Naive thymus-derived CD4-positive, alpha-beta T cell (primary cell): ENCODE measurements around the gene CHRNA1. TPM values are rescaled to one million over a fixed set of nuclear protein-coding genes. Genes with fewer than 3 reads are reported as not detected.

Experiments
- ATAC-seq: fragments of 150-1000 bp; cut with Tn5 transposase; 2 replicates; pipeline ENCODE4 v1.10.0; 2021; ENCODE audit warnings: mild to moderate bottlenecking, moderate library complexity
- CTCF ChIA-PET: fragments of 350-600 bp; sonication (Branson Sonifier 250); formaldehyde crosslinking; loops from one replicate; lab custom pipeline; 2021; ENCODE audit warnings: antibody characterized with exemption; lab: Charles Lee
- POLR2A ChIA-PET: fragments of 350-600 bp; sonication (Branson Sonifier 250); formaldehyde crosslinking; loops from one replicate; lab custom pipeline; 2021; ENCODE audit warnings: antibody characterized with exemption, inconsistent platforms; lab: Charles Lee
- DNase-seq, 9 donors: peaks; one replicate each; pipeline versions ENCODE4 v3.0.0 to v3.0.0-alpha.2; 2020 to 2022; ENCODE audit warnings: mixed read lengths in 1 of 9
- H3K27ac ChIP-seq: one replicate; pipeline ENCODE4 v1.7.0; 2013; ENCODE audit warnings: mild to moderate bottlenecking, low read depth, low read length, moderate library complexity
- H3K27me3 ChIP-seq, 2 donors: one replicate each; pipeline ENCODE4 v1.7.0; 2013; ENCODE audit warnings: low read length in 2 of 2, mild to moderate bottlenecking in 2 of 2, moderate library complexity in 2 of 2; ENCODE audit not compliant: control insufficient read depth in 2 of 2, insufficient read depth in 2 of 2
- H3K36me3 ChIP-seq, 3 experiments: 1 replicate in 2 of 3; 2 replicates in 1 of 3; pipeline ENCODE4 v1.7.0; 2013; ENCODE audit warnings: low read length in 3 of 3, mild to moderate bottlenecking in 3 of 3, moderate library complexity in 1 of 3; ENCODE audit not compliant: insufficient read depth in 3 of 3, control insufficient read depth in 2 of 3
- H3K4me1 ChIP-seq, 2 donors: one replicate each; pipeline ENCODE4 v1.7.0; 2013; ENCODE audit warnings: low read length in 2 of 2, mild to moderate bottlenecking in 2 of 2, moderate library complexity in 1 of 2; ENCODE audit not compliant: control insufficient read depth in 2 of 2, insufficient read depth in 2 of 2
- H3K4me3 ChIP-seq: 2 replicates; pipeline ENCODE4 v1.7.0; 2013; ENCODE audit warnings: mild to moderate bottlenecking, low read length
- H3K9me3 ChIP-seq, 3 experiments: 1 replicate in 2 of 3; 2 replicates in 1 of 3; pipeline ENCODE4 v1.7.0; 2013; ENCODE audit warnings: low read length in 3 of 3; ENCODE audit not compliant: control insufficient read depth in 2 of 3
- H3K27ac Mint-ChIP-seq, 9 donors: one replicate each; pipeline ENCODE4 v1.8.0; 2020 to 2022; ENCODE audit warnings: mixed read lengths in 9 of 9, mild to moderate bottlenecking in 8 of 9, moderate library complexity in 5 of 9, inconsistent platforms in 2 of 9
- H3K27me3 Mint-ChIP-seq, 5 donors: one replicate each; pipeline ENCODE4 v1.8.0; 2021 to 2022; ENCODE audit warnings: mixed read lengths in 5 of 5, mild to moderate bottlenecking in 1 of 5
- H3K36me3 Mint-ChIP-seq, 5 donors: one replicate each; pipeline ENCODE4 v1.8.0; 2020 to 2022; ENCODE audit warnings: mixed read lengths in 5 of 5, mild to moderate bottlenecking in 3 of 5, inconsistent platforms in 1 of 5
- H3K4me1 Mint-ChIP-seq, 7 donors: one replicate each; pipeline ENCODE4 v1.8.0; 2020 to 2022; ENCODE audit warnings: mixed read lengths in 7 of 7, mild to moderate bottlenecking in 3 of 7, inconsistent platforms in 1 of 7
- H3K4me3 Mint-ChIP-seq, 10 donors: one replicate each; pipeline ENCODE4 v1.8.0; 2020 to 2022; ENCODE audit warnings: mild to moderate bottlenecking in 10 of 10, mixed read lengths in 10 of 10, moderate library complexity in 6 of 10, inconsistent platforms in 2 of 10
- H3K9me3 Mint-ChIP-seq, 11 donors: one replicate each; pipeline ENCODE4 v1.8.0; 2020 to 2022; ENCODE audit warnings: mixed read lengths in 11 of 11, mild to moderate bottlenecking in 4 of 11, inconsistent platforms in 1 of 11, moderate library complexity in 1 of 11
- intact Hi-C, 2 donors: fragments of 100-400 bp; cut with micrococcal nuclease; formaldehyde crosslinking; loops; one replicate each; pipeline ENCODE4 v1.15.1; 2023
- polyA plus RNA-seq, 2 donors: library from polyadenylated mRNA; unstranded; fragments of 300-500 nt; fragmentation: Illumina TruSeq; gene quantifications; one replicate each; pipeline ENCODE4 v1.2.3, GENCODE V29; 2021
- total RNA-seq, 6 experiments: library from RNA in 5 of 6; stranded (reverse) in 5 of 6; gene quantifications; 1 replicate in 5 of 6; 2 replicates in 1 of 6; pipeline ENCODE4 v1.2.3 and lab custom pipeline; 2021 to 2026

Gene CHRNA1
- total RNA-seq (not detected), polyA plus RNA-seq (not detected), total RNA-seq (lab: John Stamatoyannopoulos, UW) (not detected)

- Histone ChIP-seq H3K27me3 (no peaks in the 10 kb centered on the region), H3K9me3 (no peaks in the 10 kb centered on the region), H3K4me3 (no peak within 1 kb of the TSS), H3K4me1 (no peaks in the 10 kb centered on the region), H3K36me3 (no peaks in the 10 kb centered on the region), H3K27ac (no peak within 1 kb of the TSS)
- Mint-ChIP-seq H3K27me3 (peaks cover 0 to 15% (median 0%) of the 10 kb centered on the region in 5 donors), H3K4me1 (peaks cover 0 to 10% (median 9%) of the 10 kb centered on the region in 7 donors), H3K27ac (peak within 1 kb of the TSS in 1 of 9 donors; percentile 22), H3K4me3 (no peak within 1 kb of the TSS), H3K9me3 (peaks cover 0 to 2% (median 0%) of the 10 kb centered on the region in 11 donors), H3K36me3 (no peaks in the 10 kb centered on the region)
- ChIA-PET CTCF (interaction anchor here (1.2 to 1.5 kb wide), 2 partner anchors 15 to 65 kb away, joined by 4 to 7 read pairs; no protein-coding TSS in a partner anchor), POLR2A (interaction anchor here (0.7 kb wide), 1 partner anchor 13 kb away, joined by 3 read pairs; no protein-coding TSS in a partner anchor)
- intact Hi-C loops, result no loop called here
- DNase-seq (no peak), ATAC-seq (no peak)
These were observed at the start of gene CHRNA1 for GRCh38 chr2:174764280-174765255. Gene CHRNA1, minus strand, starts transcription at chr2:174764472. Its CDS starts 78 bp downstream, at chr2:174764394.

- H3K27ac Mint-ChIP-seq, result no peak overlapping the region
- DNase-seq, result no peak
- Histone ChIP-seq H3K4me1 (no peaks in the 10 kb centered on the region), H3K4me3 (no peak overlapping the region), H3K36me3 (no peaks in the 10 kb centered on the region), H3K9me3 (no peaks in the 10 kb centered on the region), H3K27me3 (no peaks in the 10 kb centered on the region), H3K27ac (no peak overlapping the region)
- intact Hi-C loops, result no loop called here
- ChIA-PET CTCF (no interaction called here), POLR2A (no interaction called here)
- H3K4me1 Mint-ChIP-seq, result peaks cover 0 to 4% (median 0%) of the 10 kb centered on the region in 7 donors
- ATAC-seq, result no peak
- peaks cover 0 to 4% (median 0%) of the 10 kb centered on the region in 5 donors for H3K36me3 Mint-ChIP-seq
- H3K4me3 Mint-ChIP-seq, result no peak overlapping the region
- H3K9me3 Mint-ChIP-seq, result peaks cover 0 to 7% (median 0%) of the 10 kb centered on the region in 11 donors
- H3K27me3 Mint-ChIP-seq, result peaks cover 0 to 6% (median 0%) of the 10 kb centered on the region in 5 donors
These were observed 47.8 kb upstream of the CHRNA1 start for GRCh38 chr2:174812037-174812436.

GRCh38 chr2:174807931-174808330 lies 43.7 kb upstream of the CHRNA1 start:
- intact Hi-C loops, result no loop called here
- POLR2A ChIA-PET, result interaction anchor here (0.7 kb wide), 1 partner anchor 36 kb away, joined by 3 read pairs; no protein-coding TSS in a partner anchor
- Mint-ChIP-seq H3K4me3 (no peak overlapping the region), H3K27ac (no peak overlapping the region), H3K4me1 (peaks cover 0 to 4% (median 0%) of the 10 kb centered on the region in 7 donors), H3K9me3 (no peaks in the 10 kb centered on the region), H3K36me3 (no peaks in the 10 kb centered on the region), H3K27me3 (peaks cover 0 to 12% (median 0%) of the 10 kb centered on the region in 5 donors)
- no peaks in the 10 kb centered on the region for H3K27me3 ChIP-seq
- no peak for ATAC-seq
- no peaks in the 10 kb centered on the region for H3K9me3 ChIP-seq
- no peak overlapping the region for H3K4me3 ChIP-seq
- CTCF ChIA-PET, result no interaction called here
- no peaks in the 10 kb centered on the region for H3K4me1 ChIP-seq
- H3K27ac ChIP-seq, result no peak overlapping the region
- H3K36me3 ChIP-seq, result no peaks in the 10 kb centered on the region
- DNase-seq, result no peak

GRCh38 chr2:174805803-174806202 lies 41.5 kb upstream of the CHRNA1 start:
- H3K4me3 Mint-ChIP-seq, result no peak overlapping the region
- no peaks in the 10 kb centered on the region for H3K9me3 Mint-ChIP-seq
- no peak for DNase-seq
- Histone ChIP-seq H3K27me3 (no peaks in the 10 kb centered on the region), H3K27ac (no peak overlapping the region), H3K4me3 (no peak overlapping the region), H3K36me3 (no peaks in the 10 kb centered on the region), H3K4me1 (no peaks in the 10 kb centered on the region), H3K9me3 (no peaks in the 10 kb centered on the region)
- peaks cover 0 to 4% (median 0%) of the 10 kb centered on the region in 7 donors for H3K4me1 Mint-ChIP-seq
- peaks cover 0 to 14% (median 0%) of the 10 kb centered on the region in 5 donors for H3K27me3 Mint-ChIP-seq
- no peak overlapping the region for H3K27ac Mint-ChIP-seq
- no peaks in the 10 kb centered on the region for H3K36me3 Mint-ChIP-seq
- ATAC-seq, result no peak
- intact Hi-C loops, result no loop called here
- ChIA-PET POLR2A (no interaction called here), CTCF (no interaction called here)

GRCh38 chr2:174802459-174802858 lies 38.2 kb upstream of the CHRNA1 start:
- Histone ChIP-seq H3K4me1 (no peaks in the 10 kb centered on the region), H3K27me3 (no peaks in the 10 kb centered on the region), H3K9me3 (no peaks in the 10 kb centered on the region), H3K36me3 (no peaks in the 10 kb centered on the region), H3K27ac (no peak overlapping the region), H3K4me3 (no peak overlapping the region)
- H3K4me3 Mint-ChIP-seq, result no peak overlapping the region
- intact Hi-C loops, result no loop called here
- H3K27me3 Mint-ChIP-seq, result peaks cover 0 to 16% (median 0%) of the 10 kb centered on the region in 5 donors
- no peak overlapping the region for H3K27ac Mint-ChIP-seq
- ChIA-PET POLR2A (no interaction called here), CTCF (no interaction called here)
- no peaks in the 10 kb centered on the region for H3K4me1 Mint-ChIP-seq
- no peaks in the 10 kb centered on the region for H3K36me3 Mint-ChIP-seq
- ATAC-seq (no peak), DNase-seq (no peak)
- no peaks in the 10 kb centered on the region for H3K9me3 Mint-ChIP-seq

GRCh38 chr2:174800436-174801205 lies 36.3 kb upstream of the CHRNA1 start:
- no peak overlapping the region for H3K27ac ChIP-seq
- H3K27me3 Mint-ChIP-seq, result peaks cover 0 to 16% (median 0%) of the 10 kb centered on the region in 5 donors
- H3K36me3 Mint-ChIP-seq, result no peaks in the 10 kb centered on the region
- no peak overlapping the region for H3K27ac Mint-ChIP-seq
- POLR2A ChIA-PET, result no interaction called here
- CTCF ChIA-PET, result no interaction called here
- no peaks in the 10 kb centered on the region for H3K36me3 ChIP-seq
- H3K4me3 ChIP-seq, result no peak overlapping the region
- H3K9me3 Mint-ChIP-seq, result no peaks in the 10 kb centered on the region
- H3K4me1 ChIP-seq, result no peaks in the 10 kb centered on the region
- H3K27me3 ChIP-seq, result no peaks in the 10 kb centered on the region
- H3K9me3 ChIP-seq, result no peaks in the 10 kb centered on the region
- no peak overlapping the region for H3K4me3 Mint-ChIP-seq
- intact Hi-C loops, result no loop called here
- peaks cover 0 to 3% (median 0%) of the 10 kb centered on the region in 7 donors for H3K4me1 Mint-ChIP-seq
- DNase-seq (no peak), ATAC-seq (no peak)
